Measurements from ENCODE around the gene CCL20. TPM values are rescaled to one million over a fixed set of nuclear protein-coding genes. Genes with fewer than 3 reads are reported as not detected.
"Not testable (repeated sequence)": the region's sequence is repeated elsewhere in the genome, so short reads cannot be mapped to it uniquely, and the experiment has no call there.

The CCL20 gene
- total RNA-seq, 4 donors from 2014 or later = 1.2 to 7.4 (median 2.5) TPM; not detected in 1

DNA sequence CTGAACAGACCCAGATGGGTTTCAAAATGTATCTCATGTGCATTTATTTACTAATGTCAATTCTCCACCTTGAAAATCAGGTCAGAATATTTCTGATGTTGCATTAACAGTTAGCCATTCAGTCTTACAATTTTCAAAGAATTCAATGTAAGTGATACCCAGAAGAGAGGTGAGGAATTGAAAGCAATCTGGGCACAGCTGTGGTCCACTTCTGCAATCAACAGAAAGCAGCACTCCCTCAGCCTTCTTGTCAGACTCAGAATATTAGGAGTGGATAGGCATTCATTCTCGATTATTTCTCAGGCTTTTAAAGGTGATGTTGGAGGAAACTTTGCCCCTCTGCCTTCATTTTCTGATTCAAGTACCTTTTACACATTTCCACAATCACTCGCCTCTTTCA is 15.7 kb downstream of the CCL20 start:
- H3K4me3 ChIP-seq (ENCODE audit: low read depth, poor library complexity, severe bottlenecking) = no peak overlapping the region
- WGBS, 2 donors = 88% methylated on average over 2 of the region's 2 CpGs
- no peak for DNase-seq (ENCODE audit: low spot score in 2 of 2)
- intact Hi-C loops (cut with DNase I; ENCODE audit: low total_unique reads) = no loop called here
- TF ChIP-seq, protein P1, sequence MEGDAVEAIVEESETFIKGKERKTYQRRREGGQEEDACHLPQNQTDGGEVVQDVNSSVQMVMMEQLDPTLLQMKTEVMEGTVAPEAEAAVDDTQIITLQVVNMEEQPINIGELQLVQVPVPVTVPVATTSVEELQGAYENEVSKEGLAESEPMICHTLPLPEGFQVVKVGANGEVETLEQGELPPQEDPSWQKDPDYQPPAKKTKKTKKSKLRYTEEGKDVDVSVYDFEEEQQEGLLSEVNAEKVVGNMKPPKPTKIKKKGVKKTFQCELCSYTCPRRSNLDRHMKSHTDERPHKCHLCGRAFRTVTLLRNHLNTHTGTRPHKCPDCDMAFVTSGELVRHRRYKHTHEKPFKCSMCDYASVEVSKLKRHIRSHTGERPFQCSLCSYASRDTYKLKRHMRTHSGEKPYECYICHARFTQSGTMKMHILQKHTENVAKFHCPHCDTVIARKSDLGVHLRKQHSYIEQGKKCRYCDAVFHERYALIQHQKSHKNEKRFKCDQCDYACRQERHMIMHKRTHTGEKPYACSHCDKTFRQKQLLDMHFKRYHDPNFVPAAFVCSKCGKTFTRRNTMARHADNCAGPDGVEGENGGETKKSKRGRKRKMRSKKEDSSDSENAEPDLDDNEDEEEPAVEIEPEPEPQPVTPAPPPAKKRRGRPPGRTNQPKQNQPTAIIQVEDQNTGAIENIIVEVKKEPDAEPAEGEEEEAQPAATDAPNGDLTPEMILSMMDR (IDR thresholded peaks at IDR 0.05) = no peak
- TF ChIP-seq POLR2A (IDR thresholded peaks at IDR 0.05) = no peak

DNA sequence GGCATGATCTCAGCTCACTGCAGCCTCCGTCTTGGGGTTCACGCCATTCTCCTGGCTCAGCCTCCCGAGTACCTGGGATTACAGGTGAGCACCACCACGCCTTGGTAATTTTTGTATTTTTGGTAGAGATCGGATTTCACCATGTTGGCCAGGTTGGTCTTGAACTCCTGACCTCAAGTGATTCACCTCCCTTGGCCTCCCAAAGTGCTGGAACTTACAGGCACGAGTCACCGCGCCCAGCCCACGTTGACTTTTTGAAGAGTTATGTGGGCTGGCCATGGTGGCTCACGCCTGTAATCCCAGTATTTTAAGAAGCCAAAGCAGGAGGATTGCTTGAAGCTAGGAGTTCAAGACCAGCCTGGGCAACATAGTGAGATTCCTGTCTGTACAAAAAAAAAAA is 20.8 kb downstream of the CCL20 start:
- no peak for TF ChIP-seq POLR2A (IDR thresholded peaks at IDR 0.05)
- TF ChIP-seq, protein P1 (IDR thresholded peaks at IDR 0.05) = no peak
- WGBS, 2 donors = 78 to 81% methylated on average over 10 of the region's 10 CpGs
- intact Hi-C loops (cut with DNase I; ENCODE audit: low total_unique reads) = no loop called here
- H3K4me3 ChIP-seq (ENCODE audit: low read depth, poor library complexity, severe bottlenecking) = no peak overlapping the region
- DNase-seq (ENCODE audit: low spot score in 2 of 2) = no peak

DNA sequence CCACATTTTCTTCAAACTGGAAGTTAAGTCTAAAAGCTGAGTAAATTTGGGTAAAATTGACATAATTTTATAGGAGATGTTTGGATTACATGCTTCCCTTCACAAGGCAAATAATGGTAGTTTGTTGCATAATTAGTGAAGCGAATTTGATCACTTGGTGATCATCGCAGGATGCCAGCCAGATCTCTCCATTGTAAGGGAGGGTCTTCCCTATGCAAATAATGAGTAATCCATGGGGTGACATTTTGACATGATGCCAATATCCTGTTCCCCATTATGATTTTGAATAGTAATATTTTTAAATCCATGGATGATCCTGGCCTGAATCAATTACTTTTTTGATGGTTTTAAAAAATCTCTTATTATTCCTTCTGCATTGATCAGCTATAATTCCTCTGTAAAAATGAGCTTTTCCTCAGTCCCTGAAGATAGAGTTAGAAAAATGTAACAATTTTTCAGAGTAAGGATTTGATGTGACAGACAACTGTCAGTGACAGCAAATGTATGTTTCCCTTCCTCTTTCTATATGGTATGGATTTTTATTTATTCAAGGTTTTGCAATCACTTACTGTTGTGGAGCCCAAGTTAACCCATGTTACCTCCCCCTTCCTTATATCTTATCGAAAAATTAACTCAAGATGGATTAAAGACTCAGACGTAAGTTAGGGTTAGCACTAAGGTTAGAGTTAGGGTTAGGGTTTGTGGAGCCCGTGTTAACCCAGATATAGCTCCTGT is 21.4 kb downstream of the CCL20 start:
- no peak for DNase-seq (ENCODE audit: low spot score in 2 of 2)
- H3K4me3 ChIP-seq (ENCODE audit: low read depth, poor library complexity, severe bottlenecking) = no peak overlapping the region
- no peak for TF ChIP-seq POLR2A (IDR thresholded peaks at IDR 0.05)
- TF ChIP-seq, protein P1 (IDR thresholded peaks at IDR 0.05) = no peak
- 84 to 85% methylated on average over 5 of the region's 5 CpGs for WGBS, 2 donors
- intact Hi-C loops (cut with DNase I; ENCODE audit: low total_unique reads) = no loop called here

DNA sequence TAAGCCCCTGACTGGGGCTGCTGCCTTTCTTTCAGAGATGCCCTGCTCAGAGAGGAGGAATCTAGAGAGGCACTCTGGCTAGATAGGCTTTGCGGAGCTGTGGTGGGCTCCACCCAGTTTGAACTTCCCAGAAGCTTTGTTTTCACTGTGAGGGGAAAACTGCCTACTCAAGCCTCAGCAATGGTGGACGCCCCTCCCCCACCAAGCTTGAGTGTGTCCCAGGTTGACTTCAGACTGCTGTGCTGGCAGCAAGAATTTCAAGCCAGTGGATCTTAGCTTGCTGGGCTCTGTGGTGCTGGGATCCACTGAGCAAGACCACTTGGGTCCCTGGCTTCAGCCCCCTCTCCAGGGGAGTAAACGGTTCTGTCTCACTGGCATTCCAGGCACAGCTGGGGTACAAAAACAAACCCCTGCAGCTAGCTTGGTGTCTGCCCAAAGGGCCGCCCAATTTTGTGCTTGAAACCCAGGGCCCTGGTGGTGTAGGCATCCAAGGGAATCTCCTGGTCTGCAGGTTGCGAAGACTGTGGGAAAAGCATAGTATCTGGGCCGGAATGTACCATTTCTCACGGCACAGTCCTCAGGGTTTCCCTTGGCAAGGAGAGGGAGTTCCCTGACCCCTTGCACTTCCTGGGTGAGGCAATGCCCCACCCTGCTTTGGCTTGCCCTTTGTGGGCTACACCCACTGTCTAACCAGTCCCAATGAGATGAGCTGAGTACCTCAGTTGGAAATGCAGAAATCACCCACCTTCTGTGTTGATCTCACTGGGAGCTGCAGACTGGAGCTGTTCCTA is 25.9 kb downstream of the CCL20 start:
- WGBS, 2 donors = 54 to 62% methylated on average over 7 of the region's 7 CpGs
- intact Hi-C loops (cut with DNase I; ENCODE audit: low total_unique reads); H3K4me3 ChIP-seq (ENCODE audit: low read depth, poor library complexity, severe bottlenecking); DNase-seq (ENCODE audit: low spot score in 2 of 2): not testable (repeated sequence)

DNA sequence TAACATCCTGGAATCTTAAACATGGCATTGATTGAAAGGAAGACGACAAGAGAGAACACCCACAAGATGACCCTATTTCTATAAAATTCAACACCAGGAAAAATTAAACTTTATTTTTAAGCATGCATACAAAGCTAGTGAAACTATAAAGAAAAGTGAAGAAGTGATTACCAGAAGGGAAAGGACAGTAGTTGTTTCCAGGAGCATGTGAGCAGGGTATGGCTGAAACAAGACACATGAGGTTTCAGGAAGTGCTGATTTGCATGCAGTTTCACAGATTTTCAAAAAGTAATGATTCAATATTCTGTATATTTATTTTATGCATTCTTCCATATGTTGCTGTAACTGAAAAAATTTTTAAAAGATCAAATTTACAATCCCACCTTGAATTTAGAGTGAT is 33.2 kb downstream of the CCL20 start:
- intact Hi-C loops (cut with DNase I; ENCODE audit: low total_unique reads) = no loop called here
- H3K4me3 ChIP-seq (ENCODE audit: low read depth, poor library complexity, severe bottlenecking) = no peak overlapping the region
- DNase-seq (ENCODE audit: low spot score in 2 of 2) = no peak
- WGBS, 2 donors = 76 to 81% methylated on average over 1 of the region's 1 CpG
- no peak for TF ChIP-seq POLR2A (IDR thresholded peaks at IDR 0.05)
- TF ChIP-seq, protein P1 (IDR thresholded peaks at IDR 0.05) = no peak

DNA sequence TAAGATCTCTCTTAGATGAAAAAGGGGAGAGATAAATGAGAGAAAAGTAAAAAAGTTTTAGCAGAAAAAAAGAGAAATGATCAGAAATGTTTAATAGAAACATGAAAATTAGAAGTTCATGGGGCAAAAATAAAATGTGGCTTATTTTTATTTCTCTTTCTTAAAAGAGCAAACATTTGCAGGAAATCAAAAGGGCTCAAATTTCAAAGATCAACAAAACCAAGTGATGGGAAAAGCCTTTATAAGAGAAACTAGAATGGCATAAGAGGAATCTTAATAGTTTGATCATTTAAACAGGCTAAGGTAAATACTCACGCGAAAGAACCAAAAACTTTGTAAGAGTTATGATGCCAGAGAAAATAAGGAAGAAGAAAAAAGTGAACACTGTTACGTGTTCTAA is 34.5 kb downstream of the CCL20 start:
- DNase-seq (ENCODE audit: low spot score in 2 of 2) = no peak
- H3K4me3 ChIP-seq (ENCODE audit: low read depth, poor library complexity, severe bottlenecking) = no peak overlapping the region
- 32 to 56% methylated on average over 3 of the region's 3 CpGs for WGBS, 2 donors
- TF ChIP-seq POLR2A (IDR thresholded peaks at IDR 0.05) = no peak
- TF ChIP-seq, protein P1 (IDR thresholded peaks at IDR 0.05) = no peak
- intact Hi-C loops (cut with DNase I; ENCODE audit: low total_unique reads) = no loop called here

All from lower leg skin (tissue), 4 donors.